Measurements from ENCODE around the gene SUGP1. TPM values are rescaled to one million over a fixed set of nuclear protein-coding genes. Genes with fewer than 3 reads are reported as not detected.

SUGP1 gene
- total and polyA plus RNA-seq, 2 of the 4 experiments (the other 2 are of a cell fraction), result 33.2 to 35.8 TPM

- Histone ChIP-seq H3K14ac (replicated peaks; ENCODE audit: low read depth, low read length) (no peak overlapping the region), H3K27me3 (ENCODE audit: control insufficient read depth, insufficient read depth, low read length) (no peaks in the 10 kb centered on the region), H3K36me3 (ENCODE audit: control insufficient read depth, insufficient read depth, low read length) (peaks cover 55% of the 10 kb centered on the region), H4K91ac (ENCODE audit: insufficient read depth, low read depth, low read length) (no peak overlapping the region), H3K4me3 (ENCODE audit: insufficient read depth, low read depth, low read length) (no peak overlapping the region), H2AK9ac (replicated peaks; ENCODE audit: low read depth, low read length, poor library complexity) (no peak overlapping the region), H2BK120ac (ENCODE audit: low read depth, low read length) (no peak overlapping the region), H3K9me3 (ENCODE audit: control insufficient read depth, insufficient read depth, low read length) (no peaks in the 10 kb centered on the region), H4K8ac (ENCODE audit: low read depth in 2 of 2, low read length in 2 of 2) (no peak overlapping the region), H3K4me2 (ENCODE audit: low read depth, low read length) (no peak overlapping the region), H3K9ac (ENCODE audit: low read depth, low read length) (no peak overlapping the region), H3K4ac (ENCODE audit: low read depth, low read length) (no peak overlapping the region), H2AK5ac (ENCODE audit: low read depth, low read length) (no peak overlapping the region), H3K18ac (ENCODE audit: low read depth, low read length) (no peak overlapping the region), H4K20me1 (ENCODE audit: insufficient read depth, low read length) (no peaks in the 10 kb centered on the region; the same call in 1 of the 2 replicates), H2BK15ac (ENCODE audit: low read depth, low read length) (no peak overlapping the region), H2BK5ac (ENCODE audit: low read depth, low read length, poor library complexity, severe bottlenecking) (no peak overlapping the region), H4K5ac (ENCODE audit: low read depth, low read length) (no peak overlapping the region), H3K56ac (ENCODE audit: extremely low read depth, insufficient read depth, low read length) (no peak overlapping the region), H2AFZ (replicated peaks; ENCODE audit: low read length, poor library complexity) (no peak overlapping the region), H2BK20ac (ENCODE audit: low read depth, low read length) (no peak overlapping the region), H3K4me1 (ENCODE audit: control insufficient read depth, insufficient read depth, low read length) (no peaks in the 10 kb centered on the region), H3K27ac (ENCODE audit: insufficient read depth, low read length) (no peak overlapping the region), H3K9me1 (ENCODE audit: insufficient read depth, low read length) (no peaks in the 10 kb centered on the region), H3K79me1 (ENCODE audit: low read depth in 1 of 2, low read length in 2 of 2) (peaks cover 0 to 4% of the 10 kb centered on the region in 2 experiments; a peak in 1 of 4 replicates), H3K23ac (ENCODE audit: low read depth, low read length) (no peak overlapping the region)
- no peak for TF ChIP-seq POLR2A (IDR thresholded peaks at IDR 0.05; ENCODE audit: low read depth, low read length)
- CTCF ChIA-PET, result interaction anchor here (0.7 kb wide), 1 partner anchor 23 kb away, joined by 3 read pairs; no protein-coding TSS in a partner anchor
- dilution Hi-C loops (cut with HindIII; ENCODE audit: low sequenced_read_pairs, unreplicated experiment), result no loop called here
- intact Hi-C loops (cut with micrococcal nuclease), result no loop called here
- DNase-seq (no peak), ATAC-seq (ENCODE audit: low read depth) (no peak)
- BruUV-seq (replicated peaks), result no TSS peak
- in situ Hi-C loops (cut with MboI; ENCODE audit: low sequenced_read_pairs), result no loop called here
- POLR2A ChIA-PET (ENCODE audit: unreplicated experiment), result no interaction called here
- WGBS, 2 experiments (ENCODE audit: extremely low coverage in 2 of 2, insufficient read length in 1 of 2), result 96% methylated on average over 4 of the region's 12 CpGs; no CpG with 5 or more reads in 1 of the 2 experiments
Measured at GRCh38 chr19:19300613-19301012, 19.7 kb downstream of the SUGP1 start.

Measured in IMR-90 (cell line).